Sigmoid colon (tissue), 4 donors: Measurements from ENCODE around the gene PTBP3.

Experiments used
- CTCF ChIP-seq, 4 experiments: fragments of 450-650 bp in 3 of 4; fragments of 200-600 bp in 1 of 4; IDR thresholded peaks; one replicate each; pipeline ENCODE4 v1.5.1; 2016 to 2019; ENCODE audit warnings: antibody characterized with exemption in 4 of 4, mild to moderate bottlenecking in 3 of 4, moderate library complexity in 2 of 4
- EP300 ChIP-seq, 4 donors: sonication (generic); formaldehyde crosslinking; IDR thresholded peaks; one replicate each; pipeline ENCODE4 v1.6.1; 2017; ENCODE audit warnings: antibody characterized with exemption in 4 of 4
- POLR2AphosphoS5 ChIP-seq, 4 donors: sonication (generic); formaldehyde crosslinking; IDR thresholded peaks; one replicate each; pipeline ENCODE4 v1.6.1; 2017; ENCODE audit warnings: antibody characterized with exemption in 4 of 4

- TF ChIP-seq POLR2AphosphoS5 (IDR thresholded peaks at IDR 0.05) (no peak), CTCF (IDR thresholded peaks at IDR 0.05) (no peak), EP300 (IDR thresholded peaks at IDR 0.05) (no peak)
Measured at GRCh38 chr9:112258106-112258505, 75.3 kb downstream of the PTBP3 start.
